Liver (tissue), 9 donors: ENCODE results near the gene TOR1AIP1. TPM values are rescaled to one million over a fixed set of nuclear protein-coding genes. Genes with fewer than 3 reads are reported as not detected.

Source experiments
- DNase-seq: peaks from one replicate; pipeline ENCODE4 v3.0.0-alpha.2; 2017; ENCODE audit warnings: low spot score
- H3K27ac ChIP-seq, 2 donors: one replicate each; pipeline ENCODE4 v1.7.0; 2013; ENCODE audit warnings: inconsistent platforms in 2 of 2, low read length in 2 of 2, control low read depth in 1 of 2, low read depth in 1 of 2, mild to moderate bottlenecking in 1 of 2
- H3K27me3 ChIP-seq, 4 donors: one replicate each; pipeline versions ENCODE4 v1.6.1 to v1.7.0; 2013; ENCODE audit warnings: low read length in 3 of 4, inconsistent platforms in 1 of 4, mild to moderate bottlenecking in 1 of 4, moderate library complexity in 1 of 4; ENCODE audit not compliant: control insufficient read depth in 4 of 4, insufficient read depth in 4 of 4
- H3K36me3 ChIP-seq, 4 donors: one replicate each; pipeline versions ENCODE4 v1.6.1 to v1.7.0; 2013; ENCODE audit warnings: low read length in 3 of 4, mild to moderate bottlenecking in 3 of 4, low read depth in 1 of 4, moderate library complexity in 1 of 4; ENCODE audit not compliant: control insufficient read depth in 4 of 4, insufficient read depth in 3 of 4
- H3K4me1 ChIP-seq, 4 donors: one replicate each; pipeline versions ENCODE4 v1.6.1 to v1.7.0; 2013; ENCODE audit warnings: low read length in 3 of 4, mild to moderate bottlenecking in 3 of 4, moderate library complexity in 1 of 4; ENCODE audit not compliant: control insufficient read depth in 4 of 4, insufficient read depth in 4 of 4
- H3K4me3 ChIP-seq, 3 donors: one replicate each; pipeline versions ENCODE4 v1.6.1 to v1.7.0; 2013; ENCODE audit warnings: low read length in 3 of 3, control low read depth in 1 of 3, low read depth in 1 of 3, mild to moderate bottlenecking in 1 of 3
- H3K9ac ChIP-seq, 2 donors: one replicate each; pipeline ENCODE4 v1.7.0; 2013; ENCODE audit warnings: low read length in 2 of 2, mild to moderate bottlenecking in 2 of 2, moderate library complexity in 2 of 2, control low read depth in 1 of 2, low read depth in 1 of 2
- H3K9me3 ChIP-seq, 4 donors: one replicate each; pipeline versions ENCODE4 v1.6.1 to v1.7.0; 2013; ENCODE audit warnings: low read length in 3 of 4; ENCODE audit not compliant: control insufficient read depth in 4 of 4
- EGR1 ChIP-seq, 2 donors: IDR thresholded peaks; 2 replicates each; pipeline ENCODE4 v1.6.1; 2016 to 2018; ENCODE audit warnings: antibody characterized with exemption in 2 of 2, low read depth in 2 of 2
- FOXA1 ChIP-seq: IDR thresholded peaks from 2 replicates; pipeline ENCODE4 v1.6.1; 2016; ENCODE audit warnings: antibody characterized with exemption
- FOXA2 ChIP-seq: IDR thresholded peaks from 2 replicates; pipeline ENCODE4 v1.6.1; 2016; ENCODE audit warnings: antibody characterized with exemption
- HNF4A ChIP-seq, 2 donors: conservative IDR thresholded peaks; 2 replicates each; pipeline ENCODE4 v1.6.1; 2016; ENCODE audit warnings: antibody characterized with exemption in 2 of 2, mild to moderate bottlenecking in 2 of 2
- JUND ChIP-seq, 2 donors: IDR thresholded peaks; 2 replicates each; pipeline ENCODE4 v1.6.1; 2016; ENCODE audit warnings: antibody characterized with exemption in 2 of 2
- MAX ChIP-seq: IDR thresholded peaks from 2 replicates; pipeline ENCODE4 v1.6.1; 2016; ENCODE audit warnings: antibody characterized with exemption
- RAD21 ChIP-seq, 2 donors: IDR thresholded peaks; 2 replicates each; pipeline ENCODE4 v1.6.1; 2016; ENCODE audit warnings: antibody characterized with exemption in 2 of 2, mild to moderate bottlenecking in 2 of 2
- REST ChIP-seq: IDR thresholded peaks from 2 replicates; pipeline ENCODE4 v1.6.1; 2016; ENCODE audit warnings: antibody characterized with exemption, mild to moderate bottlenecking
- YY1 ChIP-seq: IDR thresholded peaks from 2 replicates; pipeline ENCODE4 v1.6.1; 2016; ENCODE audit warnings: antibody characterized with exemption, mild to moderate bottlenecking
- WGBS: extraction: QIAGEN DNeasy Blood & Tissue Kit; methylation state at CpG from one replicate; pipeline ENCODE4 v1.1.7; 2013; 5-methylcytosine and 5-hydroxymethylcytosine counted together
- polyA plus RNA-seq, 2 donors: library from polyadenylated mRNA; stranded (reverse) in 1 of 2; unstranded in 1 of 2; fragments of 200-250 nt in 1 of 2; fragments of >200 nt in 1 of 2; fragmentation: Nextera tagmentation in 1 of 2; extraction: Ambion mirVana in 1 of 2; gene quantifications; one replicate each; pipeline versions ENCODE4 v1.2.1 to v1.2.3, GENCODE V29; 2013 to 2015
- total RNA-seq, 2 donors: library from RNA; depleted of rRNA; stranded (reverse); fragments of >200 nt; gene quantifications; one replicate each; pipeline ENCODE4 v1.2.3, GENCODE V29; 2014
- TF ChIP-seq, protein P1 (sequence below): IDR thresholded peaks from 2 replicates; pipeline ENCODE4 v1.6.1; 2016; ENCODE audit warnings: antibody characterized with exemption
- TF ChIP-seq, protein P2 (sequence below): IDR thresholded peaks from 2 replicates; pipeline ENCODE4 v1.6.1; 2016; ENCODE audit warnings: antibody characterized with exemption
- donor health status: healthy.
- donor health status: healthy.
- donor health status: healthy.
- donor health status: healthy.
- donor health status: healthy.

Gene TOR1AIP1
- total and polyA plus RNA-seq, 4 donors, result 7.1 to 21.3 (median 16.7) TPM

DNA sequence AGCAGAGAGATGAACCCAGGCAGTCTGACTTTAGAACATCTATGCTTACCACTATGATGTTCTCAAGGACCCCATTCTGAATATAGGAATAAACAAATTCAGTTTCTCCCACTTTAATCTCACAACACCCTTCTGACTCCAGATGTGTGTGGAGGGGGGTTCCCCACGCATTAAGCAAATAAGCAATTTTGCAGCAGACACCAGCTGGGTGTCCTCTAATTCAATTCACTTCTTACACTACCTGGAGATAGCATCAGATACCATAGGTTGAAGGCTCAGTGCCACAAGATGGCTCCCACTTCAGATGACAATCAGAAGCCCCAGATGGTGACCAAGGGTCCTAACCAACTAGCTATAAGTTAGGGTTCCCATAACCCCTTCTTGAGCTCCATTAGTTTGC lies 42.2 kb downstream of the TOR1AIP1 start:
- H3K4me3 ChIP-seq, result no peak overlapping the region
- H3K27ac ChIP-seq, result no peak overlapping the region
- H3K27me3 ChIP-seq, result no peaks in the 10 kb centered on the region
- no peaks in the 10 kb centered on the region for H3K9me3 ChIP-seq
- no peaks in the 10 kb centered on the region for H3K4me1 ChIP-seq
- 95% methylated on average over 1 of the region's 1 CpG for WGBS
- no peak for TF ChIP-seq EGR1 (IDR thresholded peaks at IDR 0.05; ENCODE audit: low read depth in 2 of 2)
- H3K36me3 ChIP-seq, result peaks cover 3 to 5% (median 4%) of the 10 kb centered on the region in 4 donors
- no peak overlapping the region for H3K9ac ChIP-seq
- no peak for DNase-seq

DNA sequence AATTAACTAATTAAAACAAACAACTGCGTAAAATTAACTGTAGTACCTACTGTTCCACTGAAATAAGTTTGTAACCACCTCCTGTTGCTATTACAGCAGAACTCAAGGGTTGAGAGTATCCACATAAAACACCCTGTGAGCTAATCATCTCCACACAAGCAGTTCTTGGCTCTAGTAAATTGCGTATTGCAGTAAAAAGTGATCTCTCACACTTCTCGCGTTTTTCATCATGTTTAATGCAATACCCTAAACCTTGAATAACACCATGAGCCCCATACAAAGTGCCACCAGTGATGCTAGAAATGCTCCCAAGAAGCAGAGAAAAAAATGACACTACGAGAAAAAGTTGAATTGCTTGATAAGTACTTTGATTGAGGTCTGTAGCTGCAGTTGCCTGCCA lies 43.2 kb downstream of the TOR1AIP1 start:
- no peak overlapping the region for H3K4me3 ChIP-seq
- peaks cover 0 to 3% (median 0%) of the 10 kb centered on the region in 4 donors for H3K4me1 ChIP-seq
- no peak for DNase-seq
- no peaks in the 10 kb centered on the region for H3K9me3 ChIP-seq
- 93% methylated on average over 5 of the region's 5 CpGs for WGBS
- H3K36me3 ChIP-seq, result peaks cover 0 to 3% (median 2%) of the 10 kb centered on the region in 4 donors
- H3K9ac ChIP-seq, result no peak overlapping the region
- H3K27ac ChIP-seq, result no peak overlapping the region
- TF ChIP-seq, protein P1, sequence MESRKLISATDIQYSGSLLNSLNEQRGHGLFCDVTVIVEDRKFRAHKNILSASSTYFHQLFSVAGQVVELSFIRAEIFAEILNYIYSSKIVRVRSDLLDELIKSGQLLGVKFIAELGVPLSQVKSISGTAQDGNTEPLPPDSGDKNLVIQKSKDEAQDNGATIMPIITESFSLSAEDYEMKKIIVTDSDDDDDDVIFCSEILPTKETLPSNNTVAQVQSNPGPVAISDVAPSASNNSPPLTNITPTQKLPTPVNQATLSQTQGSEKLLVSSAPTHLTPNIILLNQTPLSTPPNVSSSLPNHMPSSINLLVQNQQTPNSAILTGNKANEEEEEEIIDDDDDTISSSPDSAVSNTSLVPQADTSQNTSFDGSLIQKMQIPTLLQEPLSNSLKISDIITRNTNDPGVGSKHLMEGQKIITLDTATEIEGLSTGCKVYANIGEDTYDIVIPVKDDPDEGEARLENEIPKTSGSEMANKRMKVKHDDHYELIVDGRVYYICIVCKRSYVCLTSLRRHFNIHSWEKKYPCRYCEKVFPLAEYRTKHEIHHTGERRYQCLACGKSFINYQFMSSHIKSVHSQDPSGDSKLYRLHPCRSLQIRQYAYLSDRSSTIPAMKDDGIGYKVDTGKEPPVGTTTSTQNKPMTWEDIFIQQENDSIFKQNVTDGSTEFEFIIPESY, result no peak
- TF ChIP-seq, protein P2, sequence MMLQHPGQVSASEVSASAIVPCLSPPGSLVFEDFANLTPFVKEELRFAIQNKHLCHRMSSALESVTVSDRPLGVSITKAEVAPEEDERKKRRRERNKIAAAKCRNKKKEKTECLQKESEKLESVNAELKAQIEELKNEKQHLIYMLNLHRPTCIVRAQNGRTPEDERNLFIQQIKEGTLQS, result no peak
- TF ChIP-seq JUND (IDR thresholded peaks at IDR 0.05), result no peak
- TF ChIP-seq MAX, result no peak
- TF ChIP-seq FOXA2, result no peak
- no peak for TF ChIP-seq EGR1 (IDR thresholded peaks at IDR 0.05; ENCODE audit: low read depth in 2 of 2)
- no peak for TF ChIP-seq FOXA1
- TF ChIP-seq RAD21 (IDR thresholded peaks at IDR 0.05), result no peak
- no peak for TF ChIP-seq YY1
- TF ChIP-seq REST, result no peak
- TF ChIP-seq HNF4A (conservative IDR thresholded peaks at IDR 0.05), result no peak
- no peaks in the 10 kb centered on the region for H3K27me3 ChIP-seq
